CD4-positive, alpha-beta memory T cell (primary cell): ENCODE data around the gene TMPRSS11B. TPM values are rescaled to one million over a fixed set of nuclear protein-coding genes. Genes with fewer than 3 reads are reported as not detected.
"Not testable (repeated sequence)": the region's sequence is repeated elsewhere in the genome, so short reads cannot be mapped to it uniquely, and the experiment has no call there.

ENCODE experiments used
- CTCF ChIA-PET: fragments of 350-600 bp; sonication (Branson Sonifier 250); formaldehyde crosslinking; loops from one replicate; lab custom pipeline; 2021; ENCODE audit warnings: inconsistent platforms; ENCODE audit not compliant: partially characterized antibody; lab: Charles Lee
- POLR2A ChIA-PET: fragments of 350-600 bp; sonication (Branson Sonifier 250); formaldehyde crosslinking; loops from one replicate; lab custom pipeline; 2021; ENCODE audit not compliant: partially characterized antibody; lab: Charles Lee
- DNase-seq, 5 donors: peaks; one replicate each; pipeline versions ENCODE4 v3.0.0 to v3.0.0-alpha.2; 2020 to 2022; ENCODE audit warnings: mixed read lengths in 1 of 5
- H3K27ac ChIP-seq: one replicate; pipeline ENCODE4 v1.7.0; 2013; ENCODE audit warnings: low read depth, low read length
- H3K27me3 ChIP-seq: 2 replicates; pipeline ENCODE4 v1.7.0; 2013; ENCODE audit warnings: mild to moderate bottlenecking, low read length, moderate library complexity; ENCODE audit not compliant: insufficient read depth
- H3K36me3 ChIP-seq: 2 replicates; pipeline ENCODE4 v1.7.0; 2013; ENCODE audit warnings: mild to moderate bottlenecking, low read length, moderate library complexity; ENCODE audit not compliant: insufficient read depth
- H3K4me1 ChIP-seq: 2 replicates; pipeline ENCODE4 v1.7.0; 2013; ENCODE audit warnings: mild to moderate bottlenecking, low read length, moderate library complexity; ENCODE audit not compliant: insufficient read depth
- H3K4me3 ChIP-seq, 2 donors: one replicate each; pipeline ENCODE4 v1.7.0; 2013; ENCODE audit warnings: low read length in 2 of 2, mild to moderate bottlenecking in 1 of 2
- H3K9me3 ChIP-seq, 2 donors: one replicate each; pipeline ENCODE4 v1.7.0; 2013; ENCODE audit warnings: low read length in 2 of 2, control low read depth in 1 of 2; ENCODE audit not compliant: control insufficient read depth in 1 of 2
- H3K27ac Mint-ChIP-seq, 7 donors: one replicate each; pipeline ENCODE4 v1.8.0; 2020 to 2021; ENCODE audit warnings: mixed read lengths in 7 of 7, mild to moderate bottlenecking in 6 of 7, inconsistent platforms in 3 of 7, moderate library complexity in 3 of 7
- H3K27me3 Mint-ChIP-seq, 2 donors: one replicate each; pipeline ENCODE4 v1.8.0; 2020 to 2021; ENCODE audit warnings: mixed read lengths in 2 of 2
- H3K36me3 Mint-ChIP-seq, 2 donors: one replicate each; pipeline ENCODE4 v1.8.0; 2020 to 2021; ENCODE audit warnings: mixed read lengths in 2 of 2, inconsistent platforms in 1 of 2, mild to moderate bottlenecking in 1 of 2
- H3K4me1 Mint-ChIP-seq, 4 donors: one replicate each; pipeline ENCODE4 v1.8.0; 2020 to 2021; ENCODE audit warnings: mixed read lengths in 4 of 4, mild to moderate bottlenecking in 1 of 4
- H3K4me3 Mint-ChIP-seq, 8 donors: one replicate each; pipeline ENCODE4 v1.8.0; 2020 to 2021; ENCODE audit warnings: mixed read lengths in 8 of 8, mild to moderate bottlenecking in 7 of 8, moderate library complexity in 6 of 8, inconsistent platforms in 3 of 8
- H3K9me3 Mint-ChIP-seq, 8 donors: one replicate each; pipeline ENCODE4 v1.8.0; 2020 to 2021; ENCODE audit warnings: mixed read lengths in 8 of 8, mild to moderate bottlenecking in 5 of 8, inconsistent platforms in 3 of 8, moderate library complexity in 1 of 8
- intact Hi-C: fragments of 100-400 bp; cut with micrococcal nuclease; formaldehyde crosslinking; loops from one replicate; pipeline ENCODE4 v1.15.1; 2023
- polyA plus RNA-seq, 2 donors: library from polyadenylated mRNA; unstranded; fragments of 300-500 nt; fragmentation: Illumina TruSeq; gene quantifications; one replicate each; pipeline ENCODE4 v1.2.3, GENCODE V29; 2021
- total RNA-seq, 2 experiments: library from RNA; stranded (reverse); gene quantifications; one replicate each; pipeline ENCODE4 v1.2.3, GENCODE V29; 2021

Gene TMPRSS11B
- total RNA-seq, result not detected
- polyA plus RNA-seq, result not detected

GRCh38 chr4:68245594-68245993, at the start of gene TMPRSS11B:
Gene TMPRSS11B, minus strand, starts transcription at chr4:68245694. Its CDS starts 136 bp downstream, at chr4:68245558.
- Histone ChIP-seq H3K9me3 (no peaks in the 10 kb centered on the region), H3K27ac (no peak within 1 kb of the TSS), H3K4me3 (no peak within 1 kb of the TSS), H3K27me3 (no peaks in the 10 kb centered on the region), H3K36me3 (no peaks in the 10 kb centered on the region), H3K4me1 (no peaks in the 10 kb centered on the region)
- H3K4me3 Mint-ChIP-seq, result no peak within 1 kb of the TSS
- no peaks in the 10 kb centered on the region for H3K36me3 Mint-ChIP-seq
- POLR2A ChIA-PET, result no interaction called here
- intact Hi-C loops, result no loop called here
- no peak for DNase-seq
- peaks cover 0 to 5% (median 0%) of the 10 kb centered on the region in 4 donors for H3K4me1 Mint-ChIP-seq
- CTCF ChIA-PET, result no interaction called here
- H3K9me3 Mint-ChIP-seq, result peaks cover 0 to 3% (median 0%) of the 10 kb centered on the region in 8 donors
- H3K27ac Mint-ChIP-seq, result no peak within 1 kb of the TSS
- H3K27me3 Mint-ChIP-seq, result peaks cover 0 to 1% of the 10 kb centered on the region in 2 donors

GRCh38 chr4:68291256-68291655, 45.8 kb upstream of the TMPRSS11B start:
- ChIA-PET POLR2A (no interaction called here), CTCF (no interaction called here)
- Mint-ChIP-seq H3K36me3 (no peaks in the 10 kb centered on the region), H3K27me3 (peaks cover 5 to 12% of the 10 kb centered on the region in 2 donors), H3K4me1 (peaks cover 0 to 4% (median 0%) of the 10 kb centered on the region in 4 donors), H3K4me3 (no peak overlapping the region), H3K9me3 (peaks cover 0 to 7% (median 1%) of the 10 kb centered on the region in 8 donors), H3K27ac (no peak overlapping the region)
- no peak for DNase-seq
- no peaks in the 10 kb centered on the region for H3K4me1 ChIP-seq
- H3K27ac ChIP-seq, result no peak overlapping the region
- H3K27me3 ChIP-seq, result no peaks in the 10 kb centered on the region
- intact Hi-C loops, result no loop called here
- H3K36me3 ChIP-seq, result no peaks in the 10 kb centered on the region
- no peaks in the 10 kb centered on the region for H3K9me3 ChIP-seq
- H3K4me3 ChIP-seq, result no peak overlapping the region

GRCh38 chr4:68288393-68288740, 42.9 kb upstream of the TMPRSS11B start:
- Mint-ChIP-seq H3K4me1 (peaks cover 0 to 4% (median 0%) of the 10 kb centered on the region in 4 donors), H3K27me3 (peaks cover 4 to 5% of the 10 kb centered on the region in 2 donors), H3K9me3 (peaks cover 0 to 7% (median 0%) of the 10 kb centered on the region in 8 donors), H3K4me3 (no peak overlapping the region), H3K36me3 (no peaks in the 10 kb centered on the region), H3K27ac (no peak overlapping the region)
- Histone ChIP-seq H3K27ac (no peak overlapping the region), H3K36me3 (no peaks in the 10 kb centered on the region), H3K4me3 (no peak overlapping the region), H3K9me3 (no peaks in the 10 kb centered on the region), H3K4me1 (no peaks in the 10 kb centered on the region), H3K27me3 (no peaks in the 10 kb centered on the region)
- ChIA-PET CTCF (interaction anchor here (0.6 kb wide), 1 partner anchor 174 kb away, joined by 3 read pairs; no protein-coding TSS in a partner anchor), POLR2A (no interaction called here)
- intact Hi-C loops, result no loop called here
- DNase-seq, result no peak

GRCh38 chr4:68287704-68288392, 42.4 kb upstream of the TMPRSS11B start:
- intact Hi-C loops, result no loop called here
- Histone ChIP-seq H3K36me3 (no peaks in the 10 kb centered on the region), H3K27me3 (no peaks in the 10 kb centered on the region), H3K4me3 (no peak overlapping the region), H3K27ac (no peak overlapping the region), H3K9me3 (no peaks in the 10 kb centered on the region), H3K4me1 (no peaks in the 10 kb centered on the region)
- Mint-ChIP-seq H3K4me3 (no peak overlapping the region), H3K27me3 (peaks cover 4 to 5% of the 10 kb centered on the region in 2 donors), H3K27ac (no peak overlapping the region), H3K9me3 (peaks cover 0 to 7% (median 0%) of the 10 kb centered on the region in 8 donors), H3K36me3 (no peaks in the 10 kb centered on the region), H3K4me1 (peaks cover 0 to 4% (median 0%) of the 10 kb centered on the region in 4 donors)
- no peak for DNase-seq
- CTCF ChIA-PET, result interaction anchor here (0.6 kb wide), 1 partner anchor 174 kb away, joined by 3 read pairs; no protein-coding TSS in a partner anchor
- POLR2A ChIA-PET, result no interaction called here

- intact Hi-C loops, result no loop called here
- Histone ChIP-seq H3K9me3 (no peaks in the 10 kb centered on the region), H3K27me3 (no peaks in the 10 kb centered on the region), H3K4me3 (no peak overlapping the region), H3K36me3 (no peaks in the 10 kb centered on the region), H3K4me1 (no peaks in the 10 kb centered on the region), H3K27ac (no peak overlapping the region)
- Mint-ChIP-seq H3K9me3 (no peaks in the 10 kb centered on the region), H3K36me3 (no peaks in the 10 kb centered on the region), H3K27ac (no peak overlapping the region), H3K27me3 (peaks cover 2 to 7% of the 10 kb centered on the region in 2 donors), H3K4me3 (no peak overlapping the region), H3K4me1 (peaks cover 0 to 4% (median 0%) of the 10 kb centered on the region in 4 donors)
- CTCF ChIA-PET, result no interaction called here
- no peak for DNase-seq
- POLR2A ChIA-PET, result no interaction called here
Observed at GRCh38 chr4:68283714-68284113, 38.2 kb upstream of the TMPRSS11B start.

GRCh38 chr4:68283095-68283494, 37.6 kb upstream of the TMPRSS11B start:
- H3K9me3 Mint-ChIP-seq, result no peaks in the 10 kb centered on the region
- no peaks in the 10 kb centered on the region for H3K36me3 Mint-ChIP-seq
- intact Hi-C loops, result no loop called here
- peaks cover 2 to 7% of the 10 kb centered on the region in 2 donors for H3K27me3 Mint-ChIP-seq
- H3K9me3 ChIP-seq, result no peaks in the 10 kb centered on the region
- H3K36me3 ChIP-seq, result no peaks in the 10 kb centered on the region
- POLR2A ChIA-PET, result no interaction called here
- H3K27ac Mint-ChIP-seq, result no peak overlapping the region
- no peaks in the 10 kb centered on the region for H3K27me3 ChIP-seq
- no peak overlapping the region for H3K4me3 ChIP-seq
- CTCF ChIA-PET, result no interaction called here
- DNase-seq, result no peak
- no peak overlapping the region for H3K4me3 Mint-ChIP-seq
- H3K27ac ChIP-seq, result no peak overlapping the region
- H3K4me1 ChIP-seq, result no peaks in the 10 kb centered on the region
- no peaks in the 10 kb centered on the region for H3K4me1 Mint-ChIP-seq

- H3K4me3 Mint-ChIP-seq, H3K27me3 ChIP-seq, DNase-seq, H3K36me3 ChIP-seq, H3K4me1 ChIP-seq, intact Hi-C loops, H3K36me3 Mint-ChIP-seq, H3K27ac ChIP-seq, CTCF ChIA-PET, H3K27me3 Mint-ChIP-seq, H3K4me1 Mint-ChIP-seq, H3K9me3 Mint-ChIP-seq, POLR2A ChIA-PET, H3K27ac Mint-ChIP-seq, H3K4me3 ChIP-seq, H3K9me3 ChIP-seq: not testable (repeated sequence)
Observed at GRCh38 chr4:68281796-68282740, 36.6 kb upstream of the TMPRSS11B start.
